SIG-M5 treated with dmso at 0.1 percent for 504 hours (cell line): ENCODE measurements around the gene ADK.

Source experiments
- DNase-seq: peaks from one replicate; lab custom pipeline; 2025; ENCODE audit not compliant: unreplicated experiment; lab: John Stamatoyannopoulos, UW

Gene ADK

DNA sequence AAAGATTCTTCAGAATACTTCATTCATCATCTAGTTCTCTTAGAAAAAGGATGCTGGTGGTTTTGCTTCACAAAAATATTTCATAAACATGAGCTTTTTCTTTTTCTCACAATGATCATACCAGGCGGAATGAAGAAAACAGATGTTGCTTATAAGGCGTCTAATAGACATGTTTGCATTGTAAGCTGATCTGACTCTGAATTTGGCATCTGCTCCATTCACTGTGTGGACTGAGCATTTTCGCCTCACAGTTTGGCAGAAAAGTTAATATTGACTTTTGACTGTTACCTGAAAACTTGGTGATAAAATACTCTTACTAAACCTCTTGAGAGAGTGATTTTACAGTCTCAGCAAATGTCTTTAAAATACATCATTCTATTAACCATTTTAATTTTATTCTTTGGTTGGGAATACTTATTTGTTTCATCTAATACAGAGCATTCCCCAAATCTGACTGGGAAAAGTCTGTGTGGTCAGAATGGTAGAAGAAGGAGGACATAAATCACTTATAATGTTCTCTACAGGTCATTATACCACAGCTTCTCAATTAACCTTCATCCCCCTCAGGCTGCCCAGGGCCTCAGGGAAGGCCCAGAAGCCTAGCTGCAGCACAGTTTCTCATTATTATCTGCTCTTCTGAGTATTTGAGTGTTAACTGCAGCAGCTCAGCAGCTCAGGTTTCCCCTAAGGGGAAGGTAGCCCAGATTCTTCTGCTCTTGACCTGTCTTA is 553.8 kb downstream of the ADK start:
- no peak for DNase-seq

DNA sequence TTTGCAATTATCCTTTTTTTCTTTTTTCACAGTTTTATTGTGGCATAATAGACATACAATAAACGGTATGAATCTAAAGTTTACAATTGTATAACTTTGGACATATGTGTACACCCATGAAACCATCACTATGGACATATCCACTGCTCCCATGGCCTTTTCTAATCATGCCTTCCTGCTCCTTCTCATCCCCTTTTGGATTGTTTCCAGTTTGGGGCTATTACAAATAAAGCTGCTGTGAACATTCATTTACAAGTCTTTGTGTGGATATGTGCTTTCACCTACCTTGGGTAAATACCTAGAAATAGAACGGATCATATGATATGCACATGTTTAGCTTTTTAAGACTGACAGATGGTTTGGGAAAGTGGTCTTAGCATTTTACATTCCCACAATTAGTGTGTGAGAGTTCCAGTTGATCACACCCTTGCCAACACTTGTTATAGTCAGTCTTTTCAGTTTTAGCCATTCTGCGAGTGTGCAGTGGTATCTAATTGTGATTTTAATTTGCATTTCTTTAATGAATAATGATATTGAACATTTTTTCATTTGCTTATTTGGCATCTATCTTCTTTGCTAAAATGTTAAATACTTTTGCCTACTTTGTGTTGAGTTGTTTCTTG is 554.4 kb downstream of the ADK start:
- no peak for DNase-seq

DNA sequence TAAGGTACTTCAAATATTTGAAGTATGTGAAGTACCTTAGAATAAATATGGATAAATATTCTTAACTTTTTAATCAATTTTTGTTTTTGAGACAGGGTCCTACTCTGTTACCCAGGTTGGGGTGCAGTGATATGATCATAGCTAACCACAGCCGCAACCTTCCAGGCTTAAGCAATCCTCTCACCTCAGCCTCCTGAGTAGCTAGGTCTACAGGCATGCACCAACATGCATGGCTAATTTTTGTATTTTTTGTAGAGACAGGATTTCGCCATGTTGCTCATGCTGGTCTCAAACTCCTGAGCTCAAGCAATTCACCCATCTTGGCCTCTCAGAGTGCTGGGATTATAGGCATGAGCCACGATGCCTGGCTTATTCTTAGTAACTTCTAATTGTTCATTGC is 555.9 kb downstream of the ADK start:
- DNase-seq: no peak

DNA sequence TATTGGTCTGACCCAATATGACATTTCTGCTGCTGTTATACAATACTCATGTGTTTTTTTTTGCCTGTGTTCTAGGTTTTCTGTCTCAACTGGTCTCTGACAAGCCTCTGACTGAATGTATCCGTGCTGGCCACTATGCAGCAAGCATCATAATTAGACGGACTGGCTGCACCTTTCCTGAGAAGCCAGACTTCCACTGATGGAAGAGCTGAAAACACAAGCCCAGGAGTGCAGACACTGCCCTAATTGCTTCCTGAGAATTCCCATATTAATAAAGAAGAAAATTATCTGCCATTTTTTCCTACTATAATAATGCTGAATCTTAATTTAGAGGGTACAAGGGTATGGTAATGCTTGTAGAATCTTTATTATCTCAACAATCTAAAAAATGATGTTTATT is 557.2 kb downstream of the ADK start:
- no peak for DNase-seq

DNA sequence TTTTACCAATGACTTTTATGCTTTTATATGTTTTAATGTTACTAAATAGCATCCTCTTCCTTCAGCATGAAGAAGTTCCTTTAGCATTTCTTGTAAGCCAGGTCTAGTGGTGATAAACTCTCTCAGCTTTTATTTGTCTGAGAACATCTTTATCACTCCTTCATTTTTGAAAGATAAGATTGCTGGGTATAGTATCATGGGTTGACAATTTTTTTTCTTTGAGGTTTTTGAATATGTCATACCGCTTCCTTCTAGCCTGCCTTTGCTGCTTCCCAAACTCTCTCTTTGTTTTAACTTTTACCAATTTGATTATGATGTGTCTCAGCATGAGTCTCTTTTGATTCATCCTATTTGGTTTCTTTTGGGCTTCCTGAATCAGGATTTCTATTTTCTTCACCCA is 567.2 kb downstream of the ADK start:
- no peak for DNase-seq

DNA sequence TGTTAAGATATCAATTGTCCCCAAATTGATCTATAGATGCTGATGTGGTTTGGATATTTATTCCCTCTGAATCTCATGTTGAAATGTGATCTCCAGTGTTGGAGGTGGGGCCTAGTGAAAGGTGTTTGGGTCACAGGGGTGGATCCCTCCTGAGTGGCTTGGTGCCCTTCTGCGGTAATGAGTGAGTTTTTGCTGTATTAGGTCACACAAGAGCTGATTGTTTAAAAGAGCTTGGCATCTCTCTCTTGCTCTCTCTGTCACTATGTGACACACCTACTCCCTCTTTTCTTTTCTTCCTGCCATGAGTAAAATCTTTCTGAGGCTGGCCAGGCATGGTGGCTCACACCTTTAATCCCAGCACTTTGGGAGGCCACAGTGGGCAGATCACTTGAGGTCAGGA is 577.2 kb downstream of the ADK start:
- DNase-seq: no peak

DNA sequence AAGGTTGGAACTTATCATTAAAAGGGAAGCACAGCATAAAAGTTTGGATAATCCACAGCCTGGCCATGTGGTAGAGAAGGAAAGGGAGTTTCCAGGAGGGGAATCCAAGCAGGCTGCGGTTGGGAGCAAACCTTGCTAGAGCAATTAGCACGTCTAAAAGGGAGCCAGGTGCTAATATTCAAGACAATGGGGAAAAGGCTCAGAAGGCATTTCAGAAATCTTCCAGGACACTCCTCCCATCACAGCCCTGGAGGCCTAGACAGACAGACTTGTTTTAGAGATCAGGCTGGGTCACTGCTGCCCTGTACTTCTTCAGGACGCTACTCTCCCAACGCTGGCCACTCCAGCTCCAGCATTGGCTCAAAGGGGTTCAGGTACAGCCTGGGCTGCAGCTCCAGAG is 579.2 kb downstream of the ADK start:
- DNase-seq: no peak

DNA sequence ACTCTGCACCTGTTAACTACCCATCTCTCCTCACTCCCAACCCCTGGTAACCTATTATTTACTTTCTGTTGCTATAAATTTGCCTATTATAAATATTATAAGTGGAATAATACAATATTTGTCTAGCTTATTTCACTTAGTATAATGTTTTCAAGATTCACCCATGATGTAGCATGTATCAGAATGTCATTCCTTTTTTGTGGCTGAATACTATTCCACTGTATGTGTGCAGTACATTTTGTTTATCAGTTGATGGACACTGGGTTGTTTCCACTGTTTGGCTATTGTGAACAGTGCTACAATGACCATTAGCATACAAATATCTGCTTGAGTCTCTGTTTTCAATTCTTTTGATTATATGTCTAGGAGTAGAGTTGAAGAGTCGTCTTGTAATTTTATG is 582.6 kb downstream of the ADK start:
- DNase-seq: no peak

DNA sequence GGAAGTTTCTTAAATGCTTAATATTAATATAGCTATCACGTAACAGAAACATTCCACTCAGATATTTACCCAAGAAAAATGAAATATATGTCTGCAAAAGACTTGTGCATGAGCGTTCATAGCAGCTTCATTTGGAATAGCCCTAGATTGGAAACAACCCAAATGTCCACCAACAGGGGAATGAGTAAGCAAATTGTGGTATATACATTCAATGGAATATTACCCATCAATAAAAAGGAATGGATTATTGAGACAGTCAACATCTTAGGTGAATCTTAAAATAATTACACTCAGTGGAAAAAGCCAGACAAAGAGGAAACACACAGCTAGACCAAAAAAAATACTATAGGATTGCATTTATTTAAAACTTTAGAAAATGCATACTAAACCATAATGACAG is 585.0 kb downstream of the ADK start:
- DNase-seq: no peak

DNA sequence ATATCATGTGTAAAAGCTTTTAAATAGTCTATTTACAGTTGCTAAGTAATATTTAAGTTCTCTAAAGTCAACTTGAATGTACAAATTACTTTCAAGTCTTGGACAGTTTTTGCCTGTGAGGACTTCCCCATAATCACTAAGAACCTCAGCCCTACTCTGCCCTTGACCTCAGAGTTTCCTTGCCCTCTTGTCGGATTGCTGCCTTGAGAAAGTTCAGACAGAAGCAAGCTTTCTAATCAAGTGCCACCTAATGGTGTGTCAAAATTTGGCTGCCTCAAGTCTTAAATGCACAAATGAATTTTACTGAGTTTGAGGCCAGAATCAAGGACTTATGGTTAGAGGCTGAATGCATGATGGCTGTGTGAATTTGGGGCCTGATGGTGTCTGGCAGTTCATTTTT is 587.0 kb downstream of the ADK start:
- peak; percentile 15 for DNase-seq

DNA sequence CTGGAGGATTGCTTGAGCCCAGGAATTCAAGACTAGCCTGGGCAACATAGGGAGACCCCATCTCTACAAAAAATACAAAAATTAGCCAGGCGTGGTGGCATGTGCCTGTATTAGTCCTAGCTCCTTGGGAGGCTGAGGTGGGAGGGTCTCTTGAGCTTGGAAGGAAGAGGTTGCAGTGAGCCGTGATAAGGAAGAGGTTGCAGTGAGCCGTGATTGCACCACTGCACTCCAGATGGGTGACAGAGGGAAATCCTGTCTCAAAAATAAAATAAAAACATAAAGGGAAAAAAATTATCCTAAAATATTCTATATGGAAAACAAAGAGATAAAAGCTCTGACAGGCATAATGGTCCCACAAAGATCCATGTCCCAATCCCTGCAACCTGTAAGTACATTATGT is 587.5 kb downstream of the ADK start:
- no peak for DNase-seq

DNA sequence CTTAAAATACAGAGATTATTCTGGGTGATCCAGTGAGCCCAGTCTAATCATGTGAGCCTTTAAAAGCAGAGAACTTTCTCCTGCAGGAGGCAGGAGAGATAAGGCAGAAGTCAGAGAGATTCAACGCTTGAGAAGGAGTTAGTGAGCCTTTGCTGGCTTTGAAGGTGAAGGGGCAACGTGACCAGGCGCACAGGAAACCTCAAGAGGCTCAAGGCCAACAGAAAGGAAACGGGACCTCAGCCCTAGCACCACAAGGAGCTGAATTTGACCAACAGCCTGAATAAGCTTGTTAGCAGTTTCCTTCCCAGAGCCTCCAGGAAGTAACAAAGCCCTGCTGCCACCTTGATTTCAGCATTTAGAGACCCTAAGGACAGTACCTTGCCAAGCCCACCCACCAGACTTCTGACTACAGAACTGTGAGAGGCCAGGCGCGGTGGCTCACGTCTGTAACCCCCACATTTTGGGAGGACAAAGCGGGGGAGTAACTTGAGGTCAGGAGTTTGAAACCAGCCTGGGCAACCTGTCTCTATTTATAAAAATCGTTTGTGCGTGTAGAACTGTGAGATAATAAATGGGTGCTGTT is 588.1 kb downstream of the ADK start:
- no peak for DNase-seq

DNA sequence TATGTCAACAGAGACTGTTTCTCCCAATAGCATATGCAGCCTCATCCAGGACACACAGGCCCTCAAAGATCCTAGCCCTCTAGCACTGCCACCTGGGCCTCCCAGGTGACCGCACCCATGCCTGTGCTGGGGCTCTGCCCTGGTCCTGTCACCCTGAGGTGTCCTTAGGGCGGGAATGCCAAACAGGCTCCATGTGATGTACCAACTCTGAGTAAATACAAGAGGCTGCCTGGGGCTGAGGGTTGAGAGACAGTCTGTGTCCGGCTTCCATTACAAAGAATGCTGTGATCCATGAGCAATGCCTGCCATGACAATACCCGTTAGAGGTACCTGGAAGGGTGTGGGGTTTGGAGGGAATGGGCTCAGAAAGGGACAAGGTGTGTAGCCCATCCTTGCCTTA is 592.4 kb downstream of the ADK start:
- DNase-seq: peak; percentile 5

DNA sequence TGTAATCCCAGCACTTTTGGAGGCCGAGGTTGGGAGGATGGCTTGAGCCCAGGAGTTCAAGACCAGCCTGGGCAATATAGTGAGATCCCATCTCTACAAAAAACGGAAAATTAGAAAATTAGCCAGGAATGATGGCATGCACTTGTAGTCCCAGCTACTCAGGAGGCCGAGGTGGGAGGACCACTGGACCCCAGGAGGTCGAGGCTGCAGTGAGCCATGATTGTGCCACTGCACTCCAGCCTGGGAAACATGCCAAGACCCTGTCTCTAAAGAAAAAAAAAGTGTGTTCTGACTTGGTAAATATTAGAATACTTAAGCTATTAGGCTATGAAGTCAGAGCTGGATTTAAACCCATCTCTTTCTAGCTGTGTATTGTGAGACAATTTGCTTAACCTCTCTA is 594.4 kb downstream of the ADK start:
- no peak for DNase-seq

DNA sequence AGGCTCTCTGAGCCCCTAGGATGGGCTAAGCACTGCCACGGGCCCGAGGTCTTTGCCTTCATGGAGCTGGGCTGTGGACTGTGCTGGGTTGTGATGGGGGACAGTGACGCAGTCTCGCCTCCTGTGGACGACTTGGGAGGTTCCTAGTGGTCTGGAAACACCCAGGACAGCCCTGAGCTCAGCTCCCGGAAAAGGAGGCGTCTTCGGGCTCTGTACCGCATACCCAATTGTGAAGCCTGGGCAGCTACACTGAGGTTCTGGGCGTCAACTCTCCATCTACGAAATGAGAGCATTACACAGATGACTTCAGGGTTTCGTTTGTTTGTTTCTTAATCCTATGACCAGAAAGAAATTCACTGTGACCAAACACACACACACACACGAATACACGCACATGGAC is 595.8 kb downstream of the ADK start:
- no peak for DNase-seq

DNA sequence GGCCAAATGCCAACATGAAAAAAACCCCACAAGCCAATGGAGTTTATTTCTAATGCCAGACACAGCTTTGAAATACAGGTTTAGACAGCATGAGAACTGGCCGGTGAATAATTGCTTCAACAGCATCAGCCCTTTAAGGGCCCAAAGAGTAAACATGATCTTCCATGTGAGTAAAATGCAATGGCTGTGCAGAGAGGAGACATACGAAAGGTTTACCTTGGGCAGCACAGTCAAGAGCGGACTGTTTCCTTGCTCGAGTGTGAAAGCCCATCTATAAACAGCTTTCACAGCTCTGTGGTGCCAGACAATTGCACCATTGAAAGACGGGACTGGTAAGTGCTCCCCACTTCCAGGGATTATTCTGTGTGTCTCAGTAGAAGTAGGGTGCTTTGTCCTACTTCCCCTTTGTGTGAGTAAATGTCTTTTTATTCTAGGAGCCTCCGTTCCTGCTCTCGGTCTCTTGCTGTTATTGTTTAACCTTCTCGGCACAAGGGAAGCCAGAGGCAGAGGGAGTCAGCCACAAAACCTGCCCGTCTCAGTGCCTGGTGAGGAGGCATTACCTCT is 597.5 kb downstream of the ADK start:
- no peak for DNase-seq

DNA sequence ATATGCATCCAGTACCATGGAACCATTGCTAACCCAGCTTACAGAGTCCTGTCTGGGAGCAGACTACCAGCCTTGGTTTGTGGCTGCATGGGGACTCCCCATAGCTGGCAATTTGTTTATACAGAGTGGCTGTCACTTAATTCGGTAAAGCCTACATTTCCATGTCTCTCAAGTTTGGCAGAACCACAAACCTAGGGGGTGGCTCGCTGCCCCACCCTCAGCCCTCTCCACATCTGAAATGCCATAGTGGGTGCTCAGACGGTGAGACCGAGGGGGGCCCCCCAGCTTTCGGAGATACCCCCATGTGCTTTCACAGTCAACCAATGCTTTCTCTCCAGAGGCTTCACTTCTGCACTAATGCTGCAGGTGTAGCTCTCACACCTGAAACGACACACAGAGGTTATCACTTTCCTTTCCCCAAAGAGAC is 599.8 kb downstream of the ADK start:
- no peak for DNase-seq

DNA sequence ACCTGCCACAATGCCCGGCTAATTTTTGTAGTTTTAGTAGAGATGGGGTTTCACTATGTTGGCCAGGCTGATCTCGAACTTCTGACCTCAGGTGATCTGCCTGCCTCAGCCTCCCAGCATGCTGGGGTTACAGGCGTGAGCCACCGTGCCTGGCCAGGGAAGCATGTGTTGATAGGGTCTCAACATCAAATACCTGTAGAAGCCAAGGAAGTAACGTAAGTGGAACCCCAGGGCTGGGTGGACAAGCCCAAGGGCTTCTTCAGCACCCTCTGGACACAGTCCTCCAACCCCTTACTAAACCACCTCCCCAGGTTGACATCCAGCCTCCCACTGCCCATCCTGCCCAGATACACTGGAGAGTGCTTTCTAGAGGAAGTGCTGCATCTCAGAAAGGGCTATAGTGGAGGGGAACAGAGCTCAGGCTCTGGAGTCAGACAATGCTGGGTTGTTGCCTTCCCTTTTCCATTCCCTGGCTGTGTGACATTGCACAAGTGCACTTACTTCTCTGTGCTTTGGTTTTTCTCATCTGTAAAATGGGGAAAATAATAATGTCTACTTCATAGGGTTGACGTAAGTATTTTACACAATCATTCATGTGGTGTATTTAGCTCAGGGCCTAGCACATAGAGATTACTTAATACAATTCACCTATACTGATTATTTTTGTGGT is 601.5 kb downstream of the ADK start:
- no peak for DNase-seq

DNA sequence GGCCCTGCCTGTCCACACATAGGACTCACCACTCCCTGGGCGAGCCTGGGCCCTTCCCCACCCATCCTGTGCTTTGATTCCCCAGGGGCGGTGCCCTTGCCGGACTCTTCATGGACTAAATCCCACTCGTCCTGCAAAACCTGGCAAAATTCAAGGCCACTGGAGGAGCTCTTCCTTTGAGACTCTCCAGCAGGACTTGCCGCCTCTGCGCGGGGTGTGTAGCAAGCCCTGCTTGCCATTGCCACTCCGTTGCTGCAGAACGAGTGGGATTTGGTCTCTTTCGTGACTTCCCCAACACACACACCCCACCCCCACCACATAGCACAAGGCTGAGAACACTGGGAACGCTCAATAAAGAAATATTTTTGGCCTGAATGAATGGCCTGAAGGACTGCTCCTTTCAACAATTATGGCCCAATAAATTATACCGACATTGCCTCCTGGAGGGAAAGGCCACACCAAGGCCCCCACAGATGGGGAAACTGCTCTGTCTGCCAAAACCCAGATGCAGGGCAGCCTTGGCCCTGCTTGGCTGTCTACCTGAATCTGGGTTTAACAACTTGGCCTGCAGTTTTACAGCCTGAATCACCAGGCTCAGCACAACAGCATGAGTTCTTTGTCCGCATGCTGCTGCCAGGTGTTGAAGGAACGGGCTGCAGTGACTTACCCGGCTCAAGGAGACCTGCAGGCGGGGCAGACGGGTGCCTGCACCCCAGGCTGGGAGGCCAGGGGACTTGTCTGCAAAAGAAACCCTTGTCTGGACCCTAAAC is 602.6 kb downstream of the ADK start:
- DNase-seq: no peak

DNA sequence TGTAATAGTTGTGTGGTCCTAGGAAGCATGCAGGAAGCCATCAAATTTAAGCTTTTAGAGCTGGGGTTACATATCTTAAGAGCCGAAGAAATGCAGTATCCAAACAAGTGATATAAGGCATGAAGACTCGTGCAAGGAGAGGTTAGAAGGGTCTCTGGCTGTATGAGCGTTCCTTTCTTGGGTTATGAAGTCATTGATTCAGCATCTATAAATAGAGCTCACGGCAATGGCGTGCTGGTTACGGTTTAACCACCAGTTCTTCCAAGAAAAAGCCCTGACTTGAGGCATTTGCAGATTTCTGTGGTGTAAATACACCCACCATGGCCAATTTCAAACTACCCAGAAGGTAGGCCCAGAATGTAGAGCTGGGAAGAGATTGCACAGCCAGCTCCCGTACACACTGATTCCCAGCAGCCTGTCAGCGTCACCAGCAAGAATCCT is 603.4 kb downstream of the ADK start:
- no peak for DNase-seq

DNA sequence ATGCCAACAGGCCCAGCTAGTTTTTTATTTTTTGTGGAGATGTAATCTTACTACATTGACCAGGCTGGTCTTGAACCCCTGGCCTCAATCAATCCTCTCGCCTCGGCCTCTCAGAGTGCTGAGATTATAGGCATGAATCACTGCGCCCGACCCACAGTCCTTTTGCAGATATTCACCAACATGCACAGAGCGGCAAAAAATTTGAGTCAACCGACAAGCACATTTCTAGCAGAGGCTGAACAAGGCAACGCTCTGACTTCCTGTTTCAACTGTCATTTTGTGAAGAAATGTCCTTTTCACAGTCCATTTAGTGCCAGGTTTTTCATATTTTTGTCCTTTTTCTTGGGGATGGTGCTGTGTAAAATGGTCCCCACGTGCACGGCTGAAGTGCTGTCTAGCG is 604.3 kb downstream of the ADK start:
- peak; percentile 11 for DNase-seq
